Measurements from ENCODE around the gene CKAP4.

Gene CKAP4

GRCh38 chr12:106193394-106194215 lies 54.2 kb downstream of the CKAP4 start:
- Histone ChIP-seq H3K14ac (ENCODE audit: low read length) (no peak overlapping the region), H3K23ac (ENCODE audit: low read depth, low read length, poor library complexity) (no peak overlapping the region), H2BK15ac (ENCODE audit: low read length) (no peak overlapping the region), H2BK12ac (ENCODE audit: low read length) (no peak overlapping the region), H2AK5ac (ENCODE audit: low read depth, low read length) (peak overlapping the region; percentile 43), H3K4me3 (ENCODE audit: low read length in 2 of 2) (no peak overlapping the region), H4K8ac (ENCODE audit: low read depth, low read length) (no peak overlapping the region), H3K9me3 (replicated peaks in 1 of 2; ENCODE audit: control insufficient read depth in 2 of 2, insufficient read depth in 1 of 2, low read depth in 1 of 2, low read length in 2 of 2) (peaks cover 0 to 3% of the 10 kb centered on the region in 2 donors), H3K36me3 (replicated peaks in 1 of 2; ENCODE audit: control insufficient read depth in 2 of 2, insufficient read depth in 2 of 2, low read length in 2 of 2) (no peaks in the 10 kb centered on the region), H3K18ac (ENCODE audit: low read length) (no peak overlapping the region), H2BK120ac (ENCODE audit: low read depth, low read length) (no peak overlapping the region), H2AFZ (ENCODE audit: low read length) (no peak overlapping the region), H3K27me3 (ENCODE audit: control insufficient read depth in 3 of 3, insufficient read depth in 3 of 3, low read depth in 1 of 3, low read length in 3 of 3) (no peaks in the 10 kb centered on the region), H2BK5ac (ENCODE audit: low read length) (no peak overlapping the region), H3K79me1 (ENCODE audit: low read depth, low read length) (no peaks in the 10 kb centered on the region), H3K4me2 (ENCODE audit: insufficient read depth, low read length, poor library complexity, severe bottlenecking) (no peak overlapping the region), H3K4ac (ENCODE audit: low read length) (no peak overlapping the region), H3K9ac (ENCODE audit: low read depth, low read length, poor library complexity) (no peak overlapping the region), H3K27ac (replicated peaks; ENCODE audit: low read length) (no peak overlapping the region), H3K4me1 (ENCODE audit: control insufficient read depth in 2 of 2, insufficient read depth in 1 of 2, low read depth in 1 of 2, low read length in 2 of 2) (peaks cover 20 to 26% of the 10 kb centered on the region in 2 donors), H4K91ac (ENCODE audit: low read depth, low read length, poor library complexity) (no peak overlapping the region)
- DNase-seq (ENCODE audit: low spot score) = no peak
- WGBS, 2 donors (ENCODE audit: extremely low coverage in 2 of 2, insufficient read length in 2 of 2, insufficient replicate concordance in 1 of 2) = no CpG with 5 or more reads among the region's 10 CpGs

GRCh38 chr12:106192659-106193393 lies 55.0 kb downstream of the CKAP4 start:
- Histone ChIP-seq H3K4me3 (ENCODE audit: low read length in 2 of 2) (no peak overlapping the region), H3K27ac (replicated peaks; ENCODE audit: low read length) (no peak overlapping the region), H3K23ac (ENCODE audit: low read depth, low read length, poor library complexity) (no peak overlapping the region), H2BK12ac (ENCODE audit: low read length) (no peak overlapping the region), H3K14ac (ENCODE audit: low read length) (no peak overlapping the region), H3K4ac (ENCODE audit: low read length) (no peak overlapping the region), H4K91ac (ENCODE audit: low read depth, low read length, poor library complexity) (no peak overlapping the region), H2BK15ac (ENCODE audit: low read length) (no peak overlapping the region), H3K36me3 (replicated peaks in 1 of 2; ENCODE audit: control insufficient read depth in 2 of 2, insufficient read depth in 2 of 2, low read length in 2 of 2) (no peaks in the 10 kb centered on the region), H3K79me1 (ENCODE audit: low read depth, low read length) (no peaks in the 10 kb centered on the region), H3K9ac (ENCODE audit: low read depth, low read length, poor library complexity) (no peak overlapping the region), H3K18ac (ENCODE audit: low read length) (no peak overlapping the region), H2BK5ac (ENCODE audit: low read length) (no peak overlapping the region), H3K4me2 (ENCODE audit: insufficient read depth, low read length, poor library complexity, severe bottlenecking) (no peak overlapping the region), H2AFZ (ENCODE audit: low read length) (no peak overlapping the region), H3K27me3 (ENCODE audit: control insufficient read depth in 3 of 3, insufficient read depth in 3 of 3, low read depth in 1 of 3, low read length in 3 of 3) (no peaks in the 10 kb centered on the region), H4K8ac (ENCODE audit: low read depth, low read length) (no peak overlapping the region), H2AK5ac (ENCODE audit: low read depth, low read length) (peak overlapping the region; percentile 43), H3K9me3 (replicated peaks in 1 of 2; ENCODE audit: control insufficient read depth in 2 of 2, insufficient read depth in 1 of 2, low read depth in 1 of 2, low read length in 2 of 2) (peaks cover 0 to 3% of the 10 kb centered on the region in 2 donors), H3K4me1 (ENCODE audit: control insufficient read depth in 2 of 2, insufficient read depth in 1 of 2, low read depth in 1 of 2, low read length in 2 of 2) (peaks cover 21 to 30% of the 10 kb centered on the region in 2 donors), H2BK120ac (ENCODE audit: low read depth, low read length) (no peak overlapping the region)
- no peak for DNase-seq (ENCODE audit: low spot score)
- no CpG with 5 or more reads among the region's 4 CpGs for WGBS, 2 donors (ENCODE audit: extremely low coverage in 2 of 2, insufficient read length in 2 of 2, insufficient replicate concordance in 1 of 2)

- Histone ChIP-seq H3K79me1 (ENCODE audit: low read depth, low read length) (no peaks in the 10 kb centered on the region), H3K14ac (ENCODE audit: low read length) (no peak overlapping the region), H3K4me3 (ENCODE audit: low read length in 2 of 2) (no peak overlapping the region), H3K36me3 (replicated peaks in 1 of 2; ENCODE audit: control insufficient read depth in 2 of 2, insufficient read depth in 2 of 2, low read length in 2 of 2) (no peaks in the 10 kb centered on the region), H3K27ac (replicated peaks; ENCODE audit: low read length) (no peak overlapping the region), H3K23ac (ENCODE audit: low read depth, low read length, poor library complexity) (no peak overlapping the region), H2BK5ac (ENCODE audit: low read length) (no peak overlapping the region), H3K9me3 (replicated peaks in 1 of 2; ENCODE audit: control insufficient read depth in 2 of 2, insufficient read depth in 1 of 2, low read depth in 1 of 2, low read length in 2 of 2) (no peaks in the 10 kb centered on the region), H2BK15ac (ENCODE audit: low read length) (no peak overlapping the region), H3K18ac (ENCODE audit: low read length) (no peak overlapping the region), H2BK120ac (ENCODE audit: low read depth, low read length) (no peak overlapping the region), H3K4me2 (ENCODE audit: insufficient read depth, low read length, poor library complexity, severe bottlenecking) (no peak overlapping the region), H2AK5ac (ENCODE audit: low read depth, low read length) (no peak overlapping the region), H3K4me1 (ENCODE audit: control insufficient read depth in 2 of 2, insufficient read depth in 1 of 2, low read depth in 1 of 2, low read length in 2 of 2) (peaks cover 28 to 40% of the 10 kb centered on the region in 2 donors), H4K8ac (ENCODE audit: low read depth, low read length) (no peak overlapping the region), H2AFZ (ENCODE audit: low read length) (no peak overlapping the region), H4K91ac (ENCODE audit: low read depth, low read length, poor library complexity) (no peak overlapping the region), H3K9ac (ENCODE audit: low read depth, low read length, poor library complexity) (no peak overlapping the region), H3K27me3 (ENCODE audit: control insufficient read depth in 3 of 3, insufficient read depth in 3 of 3, low read depth in 1 of 3, low read length in 3 of 3) (no peaks in the 10 kb centered on the region), H3K4ac (ENCODE audit: low read length) (no peak overlapping the region), H2BK12ac (ENCODE audit: low read length) (no peak overlapping the region)
- WGBS, 2 donors (ENCODE audit: extremely low coverage in 2 of 2, insufficient read length in 2 of 2, insufficient replicate concordance in 1 of 2) = no CpG with 5 or more reads among the region's 3 CpGs
- DNase-seq (ENCODE audit: low spot score) = no peak
Measured at GRCh38 chr12:106190581-106190980, 57.2 kb downstream of the CKAP4 start.

- no peak overlapping the region for H3K9ac ChIP-seq (ENCODE audit: low read depth, low read length, poor library complexity)
- peak; percentile 6 for DNase-seq (ENCODE audit: low spot score)
- H3K4me3 ChIP-seq (ENCODE audit: low read length in 2 of 2) = no peak overlapping the region
- peak overlapping the region; percentile 81 for H3K18ac ChIP-seq (ENCODE audit: low read length)
- H2BK15ac ChIP-seq (ENCODE audit: low read length) = no peak overlapping the region
- WGBS, 2 donors (ENCODE audit: extremely low coverage in 2 of 2, insufficient read length in 2 of 2, insufficient replicate concordance in 1 of 2) = no CpG with 5 or more reads among the region's 4 CpGs
- H3K9me3 ChIP-seq (replicated peaks in 1 of 2; ENCODE audit: control insufficient read depth in 2 of 2, insufficient read depth in 1 of 2, low read depth in 1 of 2, low read length in 2 of 2) = no peaks in the 10 kb centered on the region
- no peak overlapping the region for H2AFZ ChIP-seq (ENCODE audit: low read length)
- peak overlapping the region; percentile 14 for H2BK5ac ChIP-seq (ENCODE audit: low read length)
- peak overlapping the region; percentile 16 for H2AK5ac ChIP-seq (ENCODE audit: low read depth, low read length)
- H3K4me2 ChIP-seq (ENCODE audit: insufficient read depth, low read length, poor library complexity, severe bottlenecking) = no peak overlapping the region
- H4K8ac ChIP-seq (ENCODE audit: low read depth, low read length) = no peak overlapping the region
- no peak overlapping the region for H3K14ac ChIP-seq (ENCODE audit: low read length)
- H2BK120ac ChIP-seq (ENCODE audit: low read depth, low read length) = peak overlapping the region; percentile 21
- peaks cover 26 to 32% of the 10 kb centered on the region in 2 donors for H3K4me1 ChIP-seq (ENCODE audit: control insufficient read depth in 2 of 2, insufficient read depth in 1 of 2, low read depth in 1 of 2, low read length in 2 of 2)
- peak overlapping the region; percentile 75 for H3K27ac ChIP-seq (replicated peaks; ENCODE audit: low read length)
- no peak overlapping the region for H3K23ac ChIP-seq (ENCODE audit: low read depth, low read length, poor library complexity)
- no peaks in the 10 kb centered on the region for H3K27me3 ChIP-seq (ENCODE audit: control insufficient read depth in 3 of 3, insufficient read depth in 3 of 3, low read depth in 1 of 3, low read length in 3 of 3)
- H3K4ac ChIP-seq (ENCODE audit: low read length) = no peak overlapping the region
- H4K91ac ChIP-seq (ENCODE audit: low read depth, low read length, poor library complexity) = no peak overlapping the region
- H3K79me1 ChIP-seq (ENCODE audit: low read depth, low read length) = no peaks in the 10 kb centered on the region
- H3K36me3 ChIP-seq (replicated peaks in 1 of 2; ENCODE audit: control insufficient read depth in 2 of 2, insufficient read depth in 2 of 2, low read length in 2 of 2) = no peaks in the 10 kb centered on the region
- peak overlapping the region; percentile 59 for H2BK12ac ChIP-seq (ENCODE audit: low read length)
Measured at GRCh38 chr12:106189341-106189740, 58.5 kb downstream of the CKAP4 start.
